Immature natural killer cell (primary cell): ENCODE measurements around the gene PTPN9. TPM values are rescaled to one million over a fixed set of nuclear protein-coding genes. Genes with fewer than 3 reads are reported as not detected.
"Not testable (repeated sequence)": the region's sequence is repeated elsewhere in the genome, so short reads cannot be mapped to it uniquely, and the experiment has no call there.

Source experiments
- DNase-seq, 3 donors: peaks; one replicate each; pipeline ENCODE4 v3.0.0; 2022; ENCODE audit warnings: mixed read lengths in 1 of 3
- H3K27ac Mint-ChIP-seq, 6 donors: one replicate each; pipeline ENCODE4 v1.8.0; 2020; ENCODE audit warnings: mixed read lengths in 6 of 6, mild to moderate bottlenecking in 5 of 6, inconsistent platforms in 4 of 6, moderate library complexity in 3 of 6
- H3K27me3 Mint-ChIP-seq, 3 donors: one replicate each; pipeline ENCODE4 v1.8.0; 2020 to 2021; ENCODE audit warnings: low read depth in 3 of 3, mild to moderate bottlenecking in 3 of 3, mixed read lengths in 3 of 3, moderate library complexity in 3 of 3, inconsistent platforms in 1 of 3
- H3K36me3 Mint-ChIP-seq, 3 donors: one replicate each; pipeline ENCODE4 v1.8.0; 2020; ENCODE audit warnings: mixed read lengths in 3 of 3, inconsistent platforms in 2 of 3, mild to moderate bottlenecking in 2 of 3
- H3K4me1 Mint-ChIP-seq, 2 donors: one replicate each; pipeline ENCODE4 v1.8.0; 2020; ENCODE audit warnings: inconsistent platforms in 2 of 2, mild to moderate bottlenecking in 2 of 2, mixed read lengths in 2 of 2, moderate library complexity in 1 of 2
- H3K4me3 Mint-ChIP-seq, 5 donors: one replicate each; pipeline ENCODE4 v1.8.0; 2020; ENCODE audit warnings: mild to moderate bottlenecking in 5 of 5, mixed read lengths in 5 of 5, inconsistent platforms in 3 of 5, moderate library complexity in 3 of 5
- H3K9me3 Mint-ChIP-seq, 6 donors: one replicate each; pipeline ENCODE4 v1.8.0; 2020; ENCODE audit warnings: mild to moderate bottlenecking in 6 of 6, mixed read lengths in 6 of 6, inconsistent platforms in 4 of 6, moderate library complexity in 3 of 6
- polyA plus RNA-seq, 3 donors: library from polyadenylated mRNA; unstranded; fragments of 300-500 nt; fragmentation: Illumina TruSeq; gene quantifications; one replicate each; pipeline ENCODE4 v1.2.3, GENCODE V29; 2021

Gene PTPN9
- polyA plus RNA-seq, 3 donors from 2014 or later, result 22.6 to 34.6 (median 31.2) TPM

DNA sequence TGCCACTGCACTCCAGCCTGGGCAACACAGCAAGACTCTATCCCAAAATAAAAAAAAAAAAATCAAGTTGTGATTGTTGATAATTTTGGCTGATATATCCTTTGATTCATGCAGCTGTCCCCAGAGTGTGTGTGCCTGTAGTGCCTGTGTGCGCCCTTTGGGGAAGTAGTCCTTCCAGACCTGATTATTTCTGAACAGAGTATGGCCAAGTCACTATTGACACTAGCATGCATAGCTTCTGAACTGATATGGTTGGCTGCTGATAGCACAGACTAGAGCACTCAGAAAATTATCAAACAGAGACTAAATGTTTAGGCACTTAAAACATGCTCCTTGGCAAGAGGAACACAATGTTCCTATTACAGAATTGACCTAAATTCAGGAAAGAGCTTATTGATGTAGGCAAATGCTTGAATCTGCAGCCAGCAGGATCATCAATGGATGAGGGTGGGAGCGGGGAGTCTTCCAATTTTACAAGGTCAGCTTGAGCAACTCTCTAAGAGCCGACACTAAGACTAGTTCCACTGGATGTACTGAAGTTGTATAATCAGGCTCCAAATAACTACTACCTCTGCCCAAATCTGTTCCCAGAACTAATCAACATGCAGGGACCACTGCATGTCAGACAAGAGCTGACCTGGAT lies 17.7 kb upstream of the PTPN9 start:
- Mint-ChIP-seq H3K27me3 (no peaks in the 10 kb centered on the region), H3K36me3 (peaks cover 15 to 46% (median 29%) of the 10 kb centered on the region in 3 donors), H3K4me1 (peaks cover 18 to 23% of the 10 kb centered on the region in 2 donors), H3K27ac (peak overlapping the region in 1 of 6 donors; percentile 53), H3K9me3 (no peaks in the 10 kb centered on the region), H3K4me3 (no peak overlapping the region)
- no peak for DNase-seq

DNA sequence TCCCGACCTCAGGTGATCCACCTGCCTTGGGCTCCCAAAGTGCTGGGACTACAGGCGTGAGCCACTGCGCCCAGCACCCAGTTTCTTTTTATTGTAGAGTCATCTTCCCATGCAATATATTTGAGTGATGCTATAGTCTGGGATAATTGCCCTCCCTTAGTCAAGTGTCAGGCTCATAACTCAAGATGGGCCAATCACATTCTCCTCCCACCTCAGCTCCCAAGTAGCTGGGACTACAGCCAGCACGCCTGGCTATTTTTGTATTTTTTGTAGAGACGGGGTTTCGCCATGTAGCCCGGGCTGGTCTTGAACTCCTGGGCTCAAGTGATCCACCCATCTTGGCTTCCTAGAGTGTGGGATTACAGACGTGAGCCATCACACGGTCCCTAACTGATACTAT lies 15.2 kb upstream of the PTPN9 start:
- H3K27me3 Mint-ChIP-seq, result no peaks in the 10 kb centered on the region
- peaks cover 15 to 38% (median 20%) of the 10 kb centered on the region in 3 donors for H3K36me3 Mint-ChIP-seq
- no peaks in the 10 kb centered on the region for H3K9me3 Mint-ChIP-seq
- no peak overlapping the region for H3K4me3 Mint-ChIP-seq
- no peak overlapping the region for H3K27ac Mint-ChIP-seq
- no peak for DNase-seq
- H3K4me1 Mint-ChIP-seq, result peaks cover 18 to 23% of the 10 kb centered on the region in 2 donors

GRCh38 chr15:75591655-75592364 lies 12.7 kb upstream of the PTPN9 start:
- Mint-ChIP-seq H3K27me3 (no peaks in the 10 kb centered on the region), H3K27ac (no peak overlapping the region), H3K9me3 (no peaks in the 10 kb centered on the region), H3K4me3 (no peak overlapping the region), H3K4me1 (peaks cover 0 to 6% of the 10 kb centered on the region in 2 donors), H3K36me3 (peaks cover 9 to 26% (median 15%) of the 10 kb centered on the region in 3 donors)
- DNase-seq, result no peak

- Mint-ChIP-seq H3K36me3 (peaks cover 0 to 17% (median 8%) of the 10 kb centered on the region in 3 donors), H3K27ac (peak overlapping the region in 3 of 6 donors; percentile 6 to 39 (median 15)), H3K27me3 (no peaks in the 10 kb centered on the region), H3K4me1 (no peaks in the 10 kb centered on the region), H3K4me3 (no peak overlapping the region), H3K9me3 (no peaks in the 10 kb centered on the region)
- DNase-seq, result no peak
Observed at GRCh38 chr15:75590239-75590638, 11.1 kb upstream of the PTPN9 start.

DNA sequence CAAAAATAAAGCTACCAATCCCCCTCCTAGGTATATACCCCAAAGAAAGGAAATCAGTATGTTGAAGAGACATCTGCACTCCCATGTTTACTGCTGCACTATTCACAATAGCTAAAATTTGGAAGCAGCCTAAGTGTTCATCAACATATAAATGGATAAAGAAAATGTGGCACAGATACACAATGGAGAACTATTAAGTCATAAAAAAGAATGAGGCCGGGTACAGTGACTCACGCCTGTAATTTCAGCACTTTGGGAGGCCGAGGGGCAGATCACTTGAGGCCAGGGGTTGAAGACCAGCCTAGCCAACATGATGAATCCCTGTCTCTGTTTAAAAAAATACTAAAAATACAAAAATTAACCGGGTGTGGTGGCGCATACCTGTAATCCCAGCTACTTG lies 10.0 kb upstream of the PTPN9 start:
- peak overlapping the region in 1 of 6 donors; percentile 67 for H3K27ac Mint-ChIP-seq
- DNase-seq, result no peak
- H3K27me3 Mint-ChIP-seq, result no peaks in the 10 kb centered on the region
- no peak overlapping the region for H3K4me3 Mint-ChIP-seq
- H3K4me1 Mint-ChIP-seq, result no peaks in the 10 kb centered on the region
- peaks cover 0 to 16% (median 8%) of the 10 kb centered on the region in 3 donors for H3K36me3 Mint-ChIP-seq
- H3K9me3 Mint-ChIP-seq, result no peaks in the 10 kb centered on the region

- H3K9me3 Mint-ChIP-seq, H3K4me3 Mint-ChIP-seq, H3K4me1 Mint-ChIP-seq, H3K27me3 Mint-ChIP-seq, DNase-seq, H3K27ac Mint-ChIP-seq: not testable (repeated sequence)
- peaks cover 0 to 11% (median under 1%) of the 10 kb centered on the region in 3 donors for H3K36me3 Mint-ChIP-seq
Observed at GRCh38 chr15:75586422-75586821, 7.3 kb upstream of the PTPN9 start.

GRCh38 chr15:75584121-75584520 lies 5.0 kb upstream of the PTPN9 start:
- Mint-ChIP-seq H3K27ac (no peak overlapping the region), H3K9me3 (no peaks in the 10 kb centered on the region), H3K36me3 (peaks cover 0 to 7% (median 0%) of the 10 kb centered on the region in 3 donors), H3K4me1 (peaks cover 6 to 7% of the 10 kb centered on the region in 2 donors), H3K4me3 (no peak overlapping the region), H3K27me3 (peaks cover 0 to 11% (median 2%) of the 10 kb centered on the region in 3 donors)
- no peak for DNase-seq

DNA sequence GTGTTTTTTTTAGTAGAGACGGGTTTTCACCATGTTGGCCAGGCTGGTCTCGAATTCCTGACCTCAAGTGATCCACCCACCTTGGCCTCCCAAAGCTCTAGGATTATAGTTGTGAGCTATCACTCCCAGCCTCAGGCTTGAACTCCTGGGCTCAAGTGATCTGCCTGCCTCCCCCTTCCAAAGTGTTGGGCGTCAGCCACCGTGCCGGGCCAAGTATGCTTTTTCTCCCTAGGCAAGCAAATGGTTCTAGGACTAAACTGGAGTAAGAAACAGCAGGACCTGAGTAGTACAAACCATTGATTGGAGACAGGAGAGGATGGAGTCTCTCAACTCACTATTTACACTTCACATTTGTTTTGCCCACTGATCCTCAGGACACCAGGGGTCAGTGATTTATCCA lies 4.6 kb upstream of the PTPN9 start:
- H3K27me3 Mint-ChIP-seq, result peaks cover 2 to 13% (median 2%) of the 10 kb centered on the region in 3 donors
- H3K4me1 Mint-ChIP-seq, result peaks cover 6 to 7% of the 10 kb centered on the region in 2 donors

GRCh38 chr15:75582943-75583342 lies 3.8 kb upstream of the PTPN9 start:
- not testable (repeated sequence) for H3K4me3 Mint-ChIP-seq

More for the DNA sequence above, 4.6 kb upstream of the PTPN9 start:
- peaks cover 0 to 7% (median 0%) of the 10 kb centered on the region in 3 donors for H3K36me3 Mint-ChIP-seq
- H3K4me3 Mint-ChIP-seq, result no peak overlapping the region
- H3K9me3 Mint-ChIP-seq, result no peaks in the 10 kb centered on the region
- H3K27ac Mint-ChIP-seq, result no peak overlapping the region
- DNase-seq, result no peak

GRCh38 chr15:75578173-75578947 lies 755 bp downstream of the PTPN9 start:
- H3K9me3 Mint-ChIP-seq, result no peaks in the 10 kb centered on the region
- DNase-seq, result peak; percentile 47 to 49 (median 48)
- peaks cover 2 to 18% (median 7%) of the 10 kb centered on the region in 3 donors for H3K27me3 Mint-ChIP-seq
- H3K36me3 Mint-ChIP-seq, result peaks cover 0 to 4% (median 0%) of the 10 kb centered on the region in 3 donors
- peak overlapping the region; percentile 89 to 95 (median 92) for H3K27ac Mint-ChIP-seq
- H3K4me3 Mint-ChIP-seq, result peak overlapping the region; percentile 94 to 96 (median 94)
- H3K4me1 Mint-ChIP-seq, result peaks cover 31 to 35% of the 10 kb centered on the region in 2 donors

More at GRCh38 chr15:75582943-75583342, 3.8 kb upstream of the PTPN9 start:
- H3K9me3 Mint-ChIP-seq, H3K27ac Mint-ChIP-seq, H3K36me3 Mint-ChIP-seq, DNase-seq, H3K4me1 Mint-ChIP-seq: not testable (repeated sequence)
- H3K27me3 Mint-ChIP-seq, result peaks cover 2 to 16% (median 5%) of the 10 kb centered on the region in 3 donors

DNA sequence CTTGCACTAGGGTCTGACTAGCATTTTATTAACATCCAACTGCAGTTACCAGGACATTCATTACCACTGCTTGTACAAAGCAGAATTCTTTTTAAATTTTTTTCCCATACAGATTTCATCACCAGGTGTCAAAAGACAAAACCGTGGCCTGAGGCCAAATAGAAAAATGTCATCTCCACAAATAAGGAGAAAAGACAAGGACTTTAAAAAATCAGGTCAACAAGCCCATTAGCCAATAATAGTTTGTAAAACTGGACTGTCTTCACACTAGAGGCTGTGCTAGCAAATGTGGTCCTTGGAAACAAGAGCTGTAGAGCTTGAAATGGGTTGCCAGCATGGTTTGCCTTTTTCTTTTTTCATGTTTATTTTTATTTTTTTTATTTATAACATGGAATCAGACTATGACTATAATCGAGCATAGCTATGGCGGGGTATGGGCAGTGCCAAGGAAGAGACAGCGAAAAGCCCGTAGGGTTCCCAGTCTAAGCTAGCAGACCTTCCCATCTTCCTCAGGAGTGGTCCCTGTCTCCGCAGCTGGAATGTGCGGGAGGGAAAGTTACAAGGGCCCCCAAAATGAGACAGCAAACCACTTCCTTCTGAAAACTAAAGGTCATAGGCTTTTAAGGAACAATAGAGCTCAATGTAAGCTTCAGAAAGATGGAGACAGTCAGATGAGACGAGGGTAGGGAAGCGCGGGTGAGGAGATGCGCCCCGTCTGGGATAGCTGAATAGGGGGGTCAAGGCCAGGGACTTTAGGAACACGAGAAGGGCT lies 1.5 kb downstream of the PTPN9 start:
- peaks cover 2 to 18% (median 7%) of the 10 kb centered on the region in 3 donors for H3K27me3 Mint-ChIP-seq
- H3K27ac Mint-ChIP-seq, result peak overlapping the region; percentile 80 to 92 (median 90)
- DNase-seq, result peak in 2 of 3 donors; percentile 2 to 7
- H3K4me3 Mint-ChIP-seq, result peak overlapping the region; percentile 91 to 96 (median 94)
- H3K9me3 Mint-ChIP-seq, result no peaks in the 10 kb centered on the region
- H3K4me1 Mint-ChIP-seq, result peaks cover 37 to 42% of the 10 kb centered on the region in 2 donors
- peaks cover 0 to 4% (median 0%) of the 10 kb centered on the region in 3 donors for H3K36me3 Mint-ChIP-seq

DNA sequence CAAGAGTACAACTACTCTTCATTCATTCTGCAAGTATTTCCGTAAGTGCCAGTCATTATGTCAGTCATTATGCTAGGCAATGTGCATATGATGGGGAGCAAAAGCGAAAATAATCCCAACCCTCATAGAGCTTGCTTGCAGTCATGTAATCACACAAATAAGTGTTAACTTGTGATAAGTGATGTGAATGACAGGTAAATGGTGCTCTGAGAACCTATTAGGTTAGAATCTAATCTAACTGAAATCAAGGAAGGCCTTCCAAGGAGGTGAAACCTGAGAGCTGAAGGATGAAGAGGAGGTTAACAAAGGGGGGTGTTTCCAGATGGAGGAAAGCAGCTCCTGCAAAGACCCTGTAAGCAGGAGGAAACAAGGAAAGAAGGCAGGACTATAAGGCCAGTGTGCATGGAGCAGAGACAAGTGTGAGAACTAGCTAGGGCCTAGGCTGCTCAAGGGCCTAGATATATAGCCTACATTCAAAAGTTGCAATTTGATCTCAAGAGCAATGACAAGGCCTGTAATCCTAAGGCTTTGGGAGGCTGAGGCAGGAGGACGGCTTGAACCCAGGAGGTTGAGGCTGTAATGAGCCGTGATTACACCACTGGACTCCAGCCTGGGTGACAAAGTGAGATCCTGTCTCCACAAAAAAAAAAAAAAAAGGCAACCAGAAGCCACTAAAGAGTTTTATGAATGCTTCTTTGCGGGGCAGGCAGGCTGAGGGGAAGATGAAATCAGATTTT lies 5.3 kb downstream of the PTPN9 start:
- H3K36me3 Mint-ChIP-seq, result peaks cover 0 to 4% (median 4%) of the 10 kb centered on the region in 3 donors
- H3K27ac Mint-ChIP-seq, result peak overlapping the region; percentile 22 to 87 (median 40)
- DNase-seq, result no peak
- no peaks in the 10 kb centered on the region for H3K9me3 Mint-ChIP-seq
- H3K4me3 Mint-ChIP-seq, result no peak overlapping the region
- H3K4me1 Mint-ChIP-seq, result peaks cover 33 to 45% of the 10 kb centered on the region in 2 donors
- peaks cover 0 to 10% (median 6%) of the 10 kb centered on the region in 3 donors for H3K27me3 Mint-ChIP-seq
